NCI-H1930 (cell line): ENCODE data around the gene VENTX.

Experiments
- DNase-seq, 2 experiments: peaks; one replicate each; lab custom pipeline; 2025; lab: John Stamatoyannopoulos, UW

VENTX gene

GRCh38 chr10:133236401-133237240 lies 1.0 kb upstream of the VENTX start:
- DNase-seq: no peak

- DNase-seq: no peak
Measured at GRCh38 chr10:133237241-133237587, 441 bp upstream of the VENTX start.

GRCh38 chr10:133238466-133238804 lies 780 bp downstream of the VENTX start:
- DNase-seq: no peak

GRCh38 chr10:133239990-133240389 lies 2.3 kb downstream of the VENTX start:
- DNase-seq: no peak

- no peak for DNase-seq
Measured at GRCh38 chr10:133241501-133242205, 4.0 kb downstream of the VENTX start.

GRCh38 chr10:133242611-133243356 lies 5.1 kb downstream of the VENTX start:
- no peak for DNase-seq

GRCh38 chr10:133243593-133243992 lies 5.9 kb downstream of the VENTX start:
- DNase-seq: no peak

- no peak for DNase-seq
Measured at GRCh38 chr10:133245439-133246235, 8.0 kb downstream of the VENTX start.

- no peak for DNase-seq
Measured at GRCh38 chr10:133246236-133246626, 8.6 kb downstream of the VENTX start.

GRCh38 chr10:133247681-133248333 lies 10.2 kb downstream of the VENTX start:
- DNase-seq: no peak

GRCh38 chr10:133248334-133248715 lies 10.7 kb downstream of the VENTX start:
- DNase-seq: no peak

- no peak for DNase-seq
Measured at GRCh38 chr10:133249094-133249780, 11.6 kb downstream of the VENTX start.

- no peak for DNase-seq
Measured at GRCh38 chr10:133249975-133250754, 12.5 kb downstream of the VENTX start.

- DNase-seq: no peak
Measured at GRCh38 chr10:133251388-133252222, 13.9 kb downstream of the VENTX start.

- no peak for DNase-seq
Measured at GRCh38 chr10:133252223-133252552, 14.5 kb downstream of the VENTX start.

- DNase-seq: no peak
Measured at GRCh38 chr10:133253361-133253955, 15.8 kb downstream of the VENTX start.

GRCh38 chr10:133254421-133255120 lies 16.9 kb downstream of the VENTX start:
- DNase-seq: no peak

GRCh38 chr10:133255323-133255722 lies 17.7 kb downstream of the VENTX start:
- DNase-seq: no peak
